ENCODE data around the gene CAMK1D.

CAMK1D gene

GRCh38 chr10:12597788-12598765 lies 248.7 kb downstream of the CAMK1D start:
- H3K4me3 ChIP-seq, result no peak overlapping the region
- H3K27ac ChIP-seq, result no peak overlapping the region

- Histone ChIP-seq H3K27ac (no peak overlapping the region), H3K4me3 (no peak overlapping the region)
Measured at GRCh38 chr10:12600652-12601051, 251.3 kb downstream of the CAMK1D start.

- no peak overlapping the region for H3K4me3 ChIP-seq
Measured at GRCh38 chr10:12602521-12602920, 253.2 kb downstream of the CAMK1D start.

GRCh38 chr10:12603766-12604470 lies 254.6 kb downstream of the CAMK1D start:
- H3K27ac ChIP-seq, result peak overlapping the region in 5 of 21 experiments; percentile 2 to 54 (median 21)
- no peak overlapping the region for H3K4me3 ChIP-seq

More at GRCh38 chr10:12602521-12602920, 253.2 kb downstream of the CAMK1D start:
- H3K27ac ChIP-seq, result no peak overlapping the region

GRCh38 chr10:12605580-12606405 lies 256.4 kb downstream of the CAMK1D start:
- H3K27ac ChIP-seq, result peak overlapping the region in 20 of 21 experiments; percentile 30 to 83 (median 73)
- peak overlapping the region in 6 of 7 experiments; percentile 3 to 36 (median 22) for H3K4me3 ChIP-seq

GRCh38 chr10:12606461-12606860 lies 257.1 kb downstream of the CAMK1D start:
- Histone ChIP-seq H3K27ac (peak overlapping the region in 19 of 21 experiments; percentile 30 to 83 (median 73)), H3K4me3 (peak overlapping the region in 3 of 7 experiments; percentile 11 to 36 (median 30))

GRCh38 chr10:12608761-12609160 lies 259.4 kb downstream of the CAMK1D start:
- Histone ChIP-seq H3K4me3 (no peak overlapping the region), H3K27ac (no peak overlapping the region)

- Histone ChIP-seq H3K27ac (no peak overlapping the region), H3K4me3 (no peak overlapping the region)
Measured at GRCh38 chr10:12609435-12609834, 260.1 kb downstream of the CAMK1D start.

GRCh38 chr10:12613136-12613535 lies 263.8 kb downstream of the CAMK1D start:
- no peak overlapping the region for H3K4me3 ChIP-seq

GRCh38 chr10:12614177-12614995 lies 265.0 kb downstream of the CAMK1D start:
- peak overlapping the region in 2 of 21 experiments; percentile 33 to 51 for H3K27ac ChIP-seq
- no peak overlapping the region for H3K4me3 ChIP-seq

More at GRCh38 chr10:12613136-12613535, 263.8 kb downstream of the CAMK1D start:
- no peak overlapping the region for H3K27ac ChIP-seq

- Histone ChIP-seq H3K27ac (peak overlapping the region in 2 of 21 experiments; percentile 33 to 51), H3K4me3 (no peak overlapping the region)
Measured at GRCh38 chr10:12615296-12616220, 266.2 kb downstream of the CAMK1D start.

GRCh38 chr10:12617191-12618175 lies 268.1 kb downstream of the CAMK1D start:
- peak overlapping the region in 2 of 21 experiments; percentile 2 to 41 for H3K27ac ChIP-seq
- H3K4me3 ChIP-seq, result no peak overlapping the region

GRCh38 chr10:12622016-12622415 lies 272.7 kb downstream of the CAMK1D start:
- no peak overlapping the region for H3K4me3 ChIP-seq
- H3K27ac ChIP-seq, result no peak overlapping the region

GRCh38 chr10:12622691-12623090 lies 273.3 kb downstream of the CAMK1D start:
- H3K4me3 ChIP-seq, result no peak overlapping the region

GRCh38 chr10:12625393-12626023 lies 276.2 kb downstream of the CAMK1D start:
- H3K27ac ChIP-seq, result no peak overlapping the region
- H3K4me3 ChIP-seq, result no peak overlapping the region

More at GRCh38 chr10:12622691-12623090, 273.3 kb downstream of the CAMK1D start:
- no peak overlapping the region for H3K27ac ChIP-seq

- no peak overlapping the region for H3K4me3 ChIP-seq
Measured at GRCh38 chr10:12628153-12628552, 278.8 kb downstream of the CAMK1D start.

More at GRCh38 chr10:12628153-12628552, 278.8 kb downstream of the CAMK1D start:
- no peak overlapping the region for H3K27ac ChIP-seq
